ENCODE data around the gene KRT13. TPM values are rescaled to one million over a fixed set of nuclear protein-coding genes. Genes with fewer than 3 reads are reported as not detected.
"Not testable (repeated sequence)": the region's sequence is repeated elsewhere in the genome, so short reads cannot be mapped to it uniquely, and the experiment has no call there.

KRT13 gene
- total RNA-seq, 2 experiments from 2014 or later: not detected

DNA sequence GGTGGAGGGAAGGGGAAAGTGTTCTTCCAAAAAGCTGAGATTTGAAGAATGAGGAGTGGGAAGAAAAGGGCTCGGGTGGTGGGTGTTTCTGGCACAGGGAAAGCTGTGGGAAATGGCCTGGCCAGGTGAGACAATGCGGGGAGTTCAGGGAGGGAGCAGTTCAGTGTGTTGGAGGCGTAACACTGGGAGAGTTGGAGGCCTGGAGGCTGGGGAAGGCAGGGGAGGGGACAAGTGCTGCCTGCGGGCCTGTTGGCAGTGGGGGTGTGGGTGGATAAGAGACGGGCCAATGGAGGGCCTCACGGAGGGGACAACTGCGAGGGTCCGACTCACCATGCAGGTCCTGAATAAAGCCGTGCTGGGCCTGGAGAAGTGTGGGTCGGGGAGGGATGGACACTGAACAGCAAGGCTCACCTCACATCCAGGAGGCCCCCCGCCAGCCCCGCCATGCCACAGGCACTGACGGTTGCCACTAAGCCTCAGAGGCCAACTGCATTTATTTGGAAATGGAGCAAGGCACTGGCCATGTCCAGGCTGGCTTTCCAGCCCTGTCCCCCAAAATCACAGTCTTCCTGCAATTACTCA is 40.5 kb upstream of the KRT13 start:
- H3K4me1 Mint-ChIP-seq (ENCODE audit: low read depth): peaks cover 21% of the 10 kb centered on the region
- intact Hi-C loops (cut with micrococcal nuclease): no loop called here
- H3K36me3 Mint-ChIP-seq: peaks cover 2% of the 10 kb centered on the region
- ChIA-PET POLR2A (no interaction called here), CTCF (interaction anchor here (2.6 to 3.2 kb wide), 2 partner anchors 102 to 117 kb away, joined by 7 to 15 read pairs; no protein-coding TSS in a partner anchor)
- no peaks in the 10 kb centered on the region for H3K27me3 Mint-ChIP-seq
- no peak overlapping the region for H3K27ac Mint-ChIP-seq
- H3K4me3 Mint-ChIP-seq: no peak overlapping the region
- H3K9me3 Mint-ChIP-seq: peaks cover 9% of the 10 kb centered on the region
- DNase-seq: no peak

- intact Hi-C loops (cut with micrococcal nuclease): no loop called here
- Mint-ChIP-seq H3K27me3 (no peaks in the 10 kb centered on the region), H3K4me3 (no peak overlapping the region), H3K4me1 (ENCODE audit: low read depth) (peaks cover 21% of the 10 kb centered on the region), H3K9me3 (peaks cover 9% of the 10 kb centered on the region), H3K27ac (no peak overlapping the region), H3K36me3 (peaks cover 2% of the 10 kb centered on the region)
- CTCF ChIA-PET: interaction anchor here (0.7 to 3.2 kb wide), 4 partner anchors 47 to 118 kb away, joined by 3 to 15 read pairs (median 5); no protein-coding TSS in a partner anchor
- no peak for DNase-seq
- POLR2A ChIA-PET: interaction anchor here (0.7 kb wide), 1 partner anchor 1444 kb away, joined by 3 read pairs; no protein-coding TSS in a partner anchor
Measured at GRCh38 chr17:41544935-41545334, 39.5 kb upstream of the KRT13 start.

GRCh38 chr17:41544491-41544892 is 39.1 kb upstream of the KRT13 start:
- ChIA-PET POLR2A (interaction anchor here (0.5 kb wide), 1 partner anchor 43 kb away, joined by 3 read pairs; no protein-coding TSS in a partner anchor), CTCF (interaction anchor here (0.7 to 3.2 kb wide), 4 partner anchors 46 to 118 kb away, joined by 3 to 15 read pairs (median 5); no protein-coding TSS in a partner anchor)
- Mint-ChIP-seq H3K27me3 (no peaks in the 10 kb centered on the region), H3K9me3 (peaks cover 9% of the 10 kb centered on the region), H3K4me3 (no peak overlapping the region), H3K36me3 (peaks cover 2% of the 10 kb centered on the region), H3K27ac (no peak overlapping the region), H3K4me1 (ENCODE audit: low read depth) (peaks cover 21% of the 10 kb centered on the region)
- no peak for DNase-seq
- intact Hi-C loops (cut with micrococcal nuclease): no loop called here

DNA sequence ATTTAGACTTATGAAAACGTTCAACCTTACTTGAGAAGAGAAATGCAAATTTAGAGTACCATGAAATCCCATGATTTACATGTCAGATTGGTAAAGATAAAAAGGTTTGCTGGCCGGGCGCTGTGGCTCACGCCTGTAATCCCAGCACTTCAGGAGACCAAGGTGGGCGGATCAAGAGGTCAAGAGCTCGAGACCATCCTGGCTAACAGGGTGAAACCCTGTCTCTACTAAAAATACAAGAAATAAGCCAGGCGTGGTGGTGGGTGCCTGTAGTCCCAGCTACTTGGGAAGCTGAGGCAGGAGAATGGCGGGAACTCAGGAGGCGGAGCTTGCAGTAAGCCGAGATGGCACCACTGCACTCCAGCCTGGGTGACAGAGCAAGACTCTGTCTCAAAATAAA is 37.4 kb upstream of the KRT13 start:
- CTCF ChIA-PET: interaction anchor here (0.5 to 3.2 kb wide), 5 partner anchors 10 to 285 kb away, joined by 3 to 15 read pairs (median 4); no protein-coding TSS in a partner anchor
- H3K4me1 Mint-ChIP-seq (ENCODE audit: low read depth); H3K36me3 Mint-ChIP-seq; H3K27me3 Mint-ChIP-seq; H3K4me3 Mint-ChIP-seq; intact Hi-C loops (cut with micrococcal nuclease); POLR2A ChIA-PET; H3K27ac Mint-ChIP-seq; DNase-seq; H3K9me3 Mint-ChIP-seq: not testable (repeated sequence)

DNA sequence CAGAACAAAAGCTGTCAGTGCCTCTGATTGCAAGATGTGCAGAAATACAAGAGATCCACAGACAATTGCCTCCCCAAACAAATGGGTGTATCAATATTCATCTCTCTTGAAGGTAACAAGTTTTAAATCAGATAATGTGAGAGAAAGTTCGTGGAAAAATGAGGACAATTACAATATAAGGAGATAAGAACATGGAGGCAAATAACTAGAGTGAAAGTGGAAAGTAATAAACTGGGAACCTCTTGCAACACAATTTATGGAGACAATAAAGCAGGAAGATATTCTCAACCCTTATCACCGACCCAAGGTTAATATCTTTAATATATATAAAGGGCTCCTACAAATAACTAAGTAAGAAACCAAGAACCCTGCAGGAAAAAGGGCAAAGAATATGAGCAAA is 36.9 kb upstream of the KRT13 start:
- no peaks in the 10 kb centered on the region for H3K4me1 Mint-ChIP-seq (ENCODE audit: low read depth)
- no peak overlapping the region for H3K4me3 Mint-ChIP-seq
- H3K9me3 Mint-ChIP-seq: peaks cover 9% of the 10 kb centered on the region
- no peaks in the 10 kb centered on the region for H3K27me3 Mint-ChIP-seq
- no peak for DNase-seq
- peaks cover 2% of the 10 kb centered on the region for H3K36me3 Mint-ChIP-seq
- ChIA-PET POLR2A (no interaction called here), CTCF (interaction anchor here (0.5 to 1.6 kb wide), 4 partner anchors 10 to 285 kb away, joined by 3 to 4 read pairs (median 4); no protein-coding TSS in a partner anchor)
- no peak overlapping the region for H3K27ac Mint-ChIP-seq
- intact Hi-C loops (cut with micrococcal nuclease): no loop called here

- DNase-seq: no peak
- CTCF ChIA-PET: interaction anchor here (1.0 to 2.2 kb wide), 3 partner anchors 8 to 122 kb away, joined by 3 to 18 read pairs (median 4); no protein-coding TSS in a partner anchor
- Mint-ChIP-seq H3K36me3 (no peaks in the 10 kb centered on the region), H3K4me1 (ENCODE audit: low read depth) (no peaks in the 10 kb centered on the region), H3K27me3 (no peaks in the 10 kb centered on the region), H3K4me3 (no peak overlapping the region), H3K27ac (no peak overlapping the region), H3K9me3 (no peaks in the 10 kb centered on the region)
- POLR2A ChIA-PET: no interaction called here
- intact Hi-C loops (cut with micrococcal nuclease): no loop called here
Measured at GRCh38 chr17:41540921-41541625, 35.7 kb upstream of the KRT13 start.

DNA sequence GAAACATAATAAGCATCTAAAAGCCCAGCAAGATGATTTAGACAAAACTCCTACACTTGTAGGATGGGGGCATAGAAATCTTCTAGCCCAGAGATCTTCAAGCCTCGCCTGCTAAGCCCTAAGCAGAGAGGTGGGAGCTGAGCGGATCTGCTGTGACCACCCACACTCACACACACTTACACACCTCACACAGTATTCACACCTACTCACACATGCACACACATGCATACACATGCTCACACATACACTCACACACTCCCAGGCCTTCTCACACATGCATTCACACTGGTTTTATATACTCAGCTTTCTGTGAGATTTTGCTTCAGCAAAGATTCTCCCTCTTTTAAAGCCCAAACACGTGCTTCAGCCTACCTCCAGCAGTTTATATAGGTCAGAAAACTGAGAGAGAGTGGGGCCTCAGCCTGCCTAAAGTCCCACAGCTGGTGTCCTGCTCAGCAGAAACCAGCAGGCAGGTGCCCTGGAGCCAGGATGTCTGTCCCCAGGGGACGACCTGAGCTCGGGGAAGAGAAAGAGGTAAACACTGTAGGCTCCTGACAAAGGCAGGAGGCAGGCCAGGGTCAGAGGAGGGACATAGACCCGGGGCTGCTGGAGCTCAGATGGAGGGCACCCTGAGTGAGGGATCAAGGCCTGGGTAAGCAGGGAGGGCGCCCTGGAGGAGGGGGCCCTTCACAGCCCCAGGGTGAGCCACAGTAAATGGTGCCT is 34.7 kb upstream of the KRT13 start:
- no peak overlapping the region for H3K27ac Mint-ChIP-seq
- H3K9me3 Mint-ChIP-seq: no peaks in the 10 kb centered on the region
- H3K36me3 Mint-ChIP-seq: no peaks in the 10 kb centered on the region
- CTCF ChIA-PET: interaction anchor here (1.0 to 2.2 kb wide), 2 partner anchors 9 to 123 kb away, joined by 3 to 18 read pairs; no protein-coding TSS in a partner anchor
- intact Hi-C loops (cut with micrococcal nuclease): no loop called here
- H3K4me1 Mint-ChIP-seq (ENCODE audit: low read depth): no peaks in the 10 kb centered on the region
- POLR2A ChIA-PET: no interaction called here
- H3K4me3 Mint-ChIP-seq: no peak overlapping the region
- no peaks in the 10 kb centered on the region for H3K27me3 Mint-ChIP-seq
- no peak for DNase-seq

GRCh38 chr17:41539071-41539492 is 33.7 kb upstream of the KRT13 start:
- Mint-ChIP-seq H3K9me3 (no peaks in the 10 kb centered on the region), H3K27me3 (no peaks in the 10 kb centered on the region), H3K4me1 (ENCODE audit: low read depth) (no peaks in the 10 kb centered on the region), H3K4me3 (no peak overlapping the region), H3K27ac (no peak overlapping the region), H3K36me3 (no peaks in the 10 kb centered on the region)
- no peak for DNase-seq
- CTCF ChIA-PET: no interaction called here
- intact Hi-C loops (cut with micrococcal nuclease): no loop called here
- POLR2A ChIA-PET: no interaction called here

GRCh38 chr17:41538565-41538991 is 33.2 kb upstream of the KRT13 start:
- ChIA-PET CTCF (no interaction called here), POLR2A (no interaction called here)
- DNase-seq: no peak
- no peaks in the 10 kb centered on the region for H3K36me3 Mint-ChIP-seq
- no peaks in the 10 kb centered on the region for H3K4me1 Mint-ChIP-seq (ENCODE audit: low read depth)
- no peaks in the 10 kb centered on the region for H3K9me3 Mint-ChIP-seq
- no peak overlapping the region for H3K4me3 Mint-ChIP-seq
- no peak overlapping the region for H3K27ac Mint-ChIP-seq
- H3K27me3 Mint-ChIP-seq: peaks cover 2% of the 10 kb centered on the region
- intact Hi-C loops (cut with micrococcal nuclease): no loop called here

DNA sequence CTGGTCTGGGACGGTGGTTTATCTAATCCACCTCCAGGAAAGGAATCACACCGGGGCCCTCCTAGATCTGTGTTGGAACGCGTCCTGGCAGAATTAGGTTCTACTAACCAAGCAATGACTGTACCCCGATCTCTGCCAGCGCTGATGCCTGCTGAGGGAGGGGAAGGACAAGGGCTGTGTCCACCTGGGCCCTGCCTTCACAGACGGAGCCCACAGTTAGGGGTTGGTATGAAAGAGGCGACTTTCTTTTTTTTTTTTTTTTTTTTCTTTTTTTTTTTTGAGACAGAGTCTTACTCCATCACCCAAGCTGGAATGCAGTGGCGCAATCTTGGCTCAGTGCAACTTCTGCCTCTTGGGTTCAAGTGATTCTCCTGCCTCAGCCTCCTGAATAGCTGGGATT is 32.6 kb upstream of the KRT13 start:
- H3K27ac Mint-ChIP-seq: no peak overlapping the region
- POLR2A ChIA-PET: no interaction called here
- peaks cover 2% of the 10 kb centered on the region for H3K27me3 Mint-ChIP-seq
- no peak overlapping the region for H3K4me3 Mint-ChIP-seq
- H3K4me1 Mint-ChIP-seq (ENCODE audit: low read depth): no peaks in the 10 kb centered on the region
- H3K36me3 Mint-ChIP-seq: no peaks in the 10 kb centered on the region
- intact Hi-C loops (cut with micrococcal nuclease): no loop called here
- no peak for DNase-seq
- H3K9me3 Mint-ChIP-seq: no peaks in the 10 kb centered on the region
- CTCF ChIA-PET: interaction anchor here (4.1 kb wide), 1 partner anchor 11 kb away, joined by 26 read pairs; no protein-coding TSS in a partner anchor

DNA sequence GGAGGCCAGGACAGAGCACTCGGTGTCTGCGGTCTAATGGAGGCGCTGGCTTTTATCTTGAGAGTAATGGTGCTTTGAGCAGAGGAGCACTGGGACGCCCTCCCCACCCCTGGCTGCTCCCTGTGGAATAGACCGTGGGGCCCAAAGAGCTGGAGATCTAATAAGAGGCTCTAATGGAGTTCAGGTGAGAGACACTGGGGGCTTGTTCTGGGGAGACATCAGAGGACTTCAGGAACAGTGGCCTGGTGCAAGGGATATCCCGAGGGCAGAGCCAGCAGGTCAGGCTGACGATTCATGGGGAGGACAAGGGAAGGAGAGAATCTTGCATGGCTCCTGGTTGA is 32.2 kb upstream of the KRT13 start:
- Mint-ChIP-seq H3K4me3 (no peak overlapping the region), H3K27me3 (peaks cover 4% of the 10 kb centered on the region), H3K9me3 (no peaks in the 10 kb centered on the region), H3K36me3 (no peaks in the 10 kb centered on the region), H3K4me1 (ENCODE audit: low read depth) (no peaks in the 10 kb centered on the region), H3K27ac (no peak overlapping the region)
- POLR2A ChIA-PET: no interaction called here
- no peak for DNase-seq
- intact Hi-C loops (cut with micrococcal nuclease): no loop called here
- CTCF ChIA-PET: interaction anchor here (4.1 kb wide), 1 partner anchor 11 kb away, joined by 26 read pairs; no protein-coding TSS in a partner anchor

Data from activated CD4-positive, alpha-beta memory T cell treated with anti-CD3 and anti-CD28 coated beads for 36 hours (primary cell).